Fibroblast of skin of abdomen (primary cell): Measurements from ENCODE around the gene APMAP. TPM values are rescaled to one million over a fixed set of nuclear protein-coding genes. Genes with fewer than 3 reads are reported as not detected.

Source experiments
- DNase-seq: peaks from one replicate; pipeline ENCODE4 v3.0.0-alpha.2; 2013
- polyA plus RNA-seq, 2 experiments: library from polyadenylated mRNA; unstranded; fragments of 120-200 nt; gene quantifications; one replicate each; pipeline ENCODE4 v1.2.1, GENCODE V29; 2013; ENCODE audit not compliant: insufficient read length in 2 of 2

APMAP gene
- 104 TPM for polyA plus RNA-seq (2013, experiment 1 of 2; ENCODE audit: insufficient read length)
- polyA plus RNA-seq (2013, experiment 2 of 2; ENCODE audit: insufficient read length), result 104 TPM

- DNase-seq, result peak; percentile 91
These were observed at the start of gene APMAP for GRCh38 chr20:24992487-24993205. TSS of gene APMAP (minus strand) at chr20:24992751. CDS start at chr20:24992688, 63 bp downstream.

- no peak for DNase-seq
These were observed 49.4 kb upstream of the APMAP start for GRCh38 chr20:25041813-25042530.

- DNase-seq, result peak; percentile 57
These were observed 47.9 kb upstream of the APMAP start for GRCh38 chr20:25040438-25040831.

- DNase-seq, result peak; percentile 46
These were observed 47.3 kb upstream of the APMAP start for GRCh38 chr20:25039697-25040437.

GRCh38 chr20:25038591-25039015 lies 46.1 kb upstream of the APMAP start:
- DNase-seq, result no peak

GRCh38 chr20:25038103-25038410 lies 45.5 kb upstream of the APMAP start:
- DNase-seq, result no peak

- no peak for DNase-seq
These were observed 44.9 kb upstream of the APMAP start for GRCh38 chr20:25037288-25038102.

- DNase-seq, result no peak
These were observed 43.9 kb upstream of the APMAP start for GRCh38 chr20:25036331-25036936.

- no peak for DNase-seq
These were observed 43.4 kb upstream of the APMAP start for GRCh38 chr20:25035921-25036320.

- DNase-seq, result no peak
These were observed 41.4 kb upstream of the APMAP start for GRCh38 chr20:25033924-25034300.

GRCh38 chr20:25033265-25033923 lies 40.8 kb upstream of the APMAP start:
- DNase-seq, result no peak

GRCh38 chr20:25032478-25033264 lies 40.1 kb upstream of the APMAP start:
- DNase-seq, result no peak

GRCh38 chr20:25032065-25032477 lies 39.5 kb upstream of the APMAP start:
- no peak for DNase-seq

GRCh38 chr20:25031241-25031640 lies 38.7 kb upstream of the APMAP start:
- no peak for DNase-seq

- no peak for DNase-seq
These were observed 38.2 kb upstream of the APMAP start for GRCh38 chr20:25030649-25031207.

GRCh38 chr20:25030007-25030648 lies 37.6 kb upstream of the APMAP start:
- DNase-seq, result no peak

- no peak for DNase-seq
These were observed 33.5 kb upstream of the APMAP start for GRCh38 chr20:25025986-25026605.

GRCh38 chr20:25025091-25025861 lies 32.7 kb upstream of the APMAP start:
- no peak for DNase-seq
